Vagina (tissue), 2 donors: ENCODE data around the gene CGB3. TPM values are rescaled to one million over a fixed set of nuclear protein-coding genes. Genes with fewer than 3 reads are reported as not detected.

Experiments used
- DNase-seq, 2 donors: peaks; one replicate each; pipeline ENCODE4 v3.0.0-alpha.2; 2017; ENCODE audit errors: extremely low spot score in 2 of 2
- H3K27ac ChIP-seq: fragments of 200-600 bp; sonication (generic); one replicate; pipeline ENCODE4 v1.5.1; 2019
- H3K27me3 ChIP-seq: fragments of 200-600 bp; sonication (generic); one replicate; pipeline ENCODE4 v1.5.1; 2019
- H3K36me3 ChIP-seq, 2 donors: fragments of 200-600 bp; sonication (generic); one replicate each; pipeline ENCODE4 v1.5.1; 2017 to 2019
- H3K4me1 ChIP-seq: fragments of 200-600 bp; sonication (generic); one replicate; pipeline ENCODE4 v1.5.1; 2019
- H3K4me3 ChIP-seq, 2 donors: fragments of 200-600 bp; sonication (generic); 1 replicate in 1 of 2; 2 replicates in 1 of 2; pipeline ENCODE4 v1.5.1; 2016 to 2019
- H3K9me3 ChIP-seq: fragments of 200-600 bp; sonication (generic); one replicate; pipeline ENCODE4 v1.5.1; 2019
- POLR2A ChIP-seq, 2 donors: fragments of 450-650 bp; IDR thresholded peaks; one replicate each; pipeline ENCODE4 v1.6.1; 2017; ENCODE audit warnings: antibody characterized with exemption in 2 of 2, mild to moderate bottlenecking in 2 of 2, moderate library complexity in 2 of 2
- POLR2AphosphoS5 ChIP-seq, 2 donors: sonication (generic); formaldehyde crosslinking; IDR thresholded peaks; one replicate each; pipeline ENCODE4 v1.9.0; 2017; ENCODE audit warnings: antibody characterized with exemption in 2 of 2, mild to moderate bottlenecking in 2 of 2, low read depth in 1 of 2; ENCODE audit not compliant: insufficient read depth in 1 of 2
- intact Hi-C: fragments of 100-400 bp; cut with DNase I; formaldehyde crosslinking; loops from one replicate; pipeline ENCODE4 v1.15.1; 2023
- total RNA-seq: library from RNA; depleted of rRNA; stranded (reverse); fragments of >200 nt; gene quantifications from one replicate; pipeline ENCODE4 v1.2.3, GENCODE V29; 2016
- TF ChIP-seq, protein P1 (sequence below), 3 experiments: fragments of 450-650 bp in 2 of 3; fragments of 200-600 bp in 1 of 3; sonication (generic) in 1 of 3; IDR thresholded peaks; one replicate each; pipeline ENCODE4 v1.5.1; 2017 to 2019; ENCODE audit warnings: antibody characterized with exemption in 3 of 3, mild to moderate bottlenecking in 2 of 3, moderate library complexity in 2 of 3

The CGB3 gene
- total RNA-seq, 1 donor from 2014 or later = not detected

DNA sequence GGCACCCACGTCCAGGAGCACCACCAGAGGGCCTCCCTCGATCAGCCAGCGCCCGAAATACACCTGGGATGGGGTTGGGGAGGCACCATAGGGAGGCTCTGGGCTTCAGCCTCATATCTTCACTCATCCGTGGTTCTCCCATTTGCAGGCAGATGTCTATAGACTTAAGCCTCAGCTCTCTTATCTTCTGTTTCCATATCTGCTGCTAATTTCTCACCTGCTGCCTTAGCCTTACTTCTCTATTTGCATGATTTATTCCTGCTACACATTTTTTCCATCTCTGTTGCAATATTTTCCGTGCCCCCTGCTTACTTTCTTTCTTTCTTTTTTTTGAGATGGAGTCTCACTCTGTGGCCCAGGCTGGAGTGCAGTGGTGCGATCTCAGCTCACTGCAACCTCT is 36.8 kb downstream of the CGB3 start:
- Histone ChIP-seq H3K27ac (no peak overlapping the region), H3K9me3 (no peaks in the 10 kb centered on the region), H3K36me3 (peaks cover 0 to 54% of the 10 kb centered on the region in 2 donors), H3K4me1 (peaks cover 28% of the 10 kb centered on the region), H3K4me3 (no peak overlapping the region), H3K27me3 (no peaks in the 10 kb centered on the region)
- DNase-seq = no peak
- intact Hi-C loops = no loop called here
- TF ChIP-seq POLR2A (IDR thresholded peaks at IDR 0.05) (no peak), POLR2AphosphoS5 (IDR thresholded peaks at IDR 0.05; ENCODE audit: insufficient read depth in 1 of 2, low read depth in 1 of 2) (no peak)
- TF ChIP-seq, protein P1, sequence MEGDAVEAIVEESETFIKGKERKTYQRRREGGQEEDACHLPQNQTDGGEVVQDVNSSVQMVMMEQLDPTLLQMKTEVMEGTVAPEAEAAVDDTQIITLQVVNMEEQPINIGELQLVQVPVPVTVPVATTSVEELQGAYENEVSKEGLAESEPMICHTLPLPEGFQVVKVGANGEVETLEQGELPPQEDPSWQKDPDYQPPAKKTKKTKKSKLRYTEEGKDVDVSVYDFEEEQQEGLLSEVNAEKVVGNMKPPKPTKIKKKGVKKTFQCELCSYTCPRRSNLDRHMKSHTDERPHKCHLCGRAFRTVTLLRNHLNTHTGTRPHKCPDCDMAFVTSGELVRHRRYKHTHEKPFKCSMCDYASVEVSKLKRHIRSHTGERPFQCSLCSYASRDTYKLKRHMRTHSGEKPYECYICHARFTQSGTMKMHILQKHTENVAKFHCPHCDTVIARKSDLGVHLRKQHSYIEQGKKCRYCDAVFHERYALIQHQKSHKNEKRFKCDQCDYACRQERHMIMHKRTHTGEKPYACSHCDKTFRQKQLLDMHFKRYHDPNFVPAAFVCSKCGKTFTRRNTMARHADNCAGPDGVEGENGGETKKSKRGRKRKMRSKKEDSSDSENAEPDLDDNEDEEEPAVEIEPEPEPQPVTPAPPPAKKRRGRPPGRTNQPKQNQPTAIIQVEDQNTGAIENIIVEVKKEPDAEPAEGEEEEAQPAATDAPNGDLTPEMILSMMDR (IDR thresholded peaks at IDR 0.05) = no peak

DNA sequence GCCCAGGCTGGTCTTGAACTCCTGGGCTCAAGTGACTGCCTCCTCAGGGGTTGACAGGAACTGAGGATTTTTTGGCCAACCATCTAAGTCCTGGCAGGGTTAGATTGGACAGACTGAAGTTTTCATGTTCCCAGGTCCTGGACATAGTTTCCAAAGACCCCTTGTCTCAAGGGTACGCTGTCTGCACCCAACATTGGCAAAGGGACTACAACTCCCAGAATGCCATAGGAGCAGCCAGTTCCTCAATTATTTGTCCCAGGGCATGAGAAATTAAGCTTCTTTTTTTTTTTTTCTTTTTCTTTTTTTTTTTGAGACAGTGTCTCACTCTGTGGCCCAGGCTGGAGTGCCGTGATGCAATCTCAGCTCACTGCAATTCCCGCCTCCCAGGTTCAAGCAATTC is 37.9 kb downstream of the CGB3 start:
- no peak for DNase-seq
- H3K9me3 ChIP-seq = no peaks in the 10 kb centered on the region
- TF ChIP-seq POLR2A (IDR thresholded peaks at IDR 0.05) (no peak), POLR2AphosphoS5 (IDR thresholded peaks at IDR 0.05; ENCODE audit: insufficient read depth in 1 of 2, low read depth in 1 of 2) (no peak)
- TF ChIP-seq, protein P1 (IDR thresholded peaks at IDR 0.05) = no peak
- no peak overlapping the region for H3K27ac ChIP-seq
- intact Hi-C loops = no loop called here
- peaks cover 0 to 62% of the 10 kb centered on the region in 2 donors for H3K36me3 ChIP-seq
- no peaks in the 10 kb centered on the region for H3K27me3 ChIP-seq
- peaks cover 17% of the 10 kb centered on the region for H3K4me1 ChIP-seq
- no peak overlapping the region for H3K4me3 ChIP-seq

DNA sequence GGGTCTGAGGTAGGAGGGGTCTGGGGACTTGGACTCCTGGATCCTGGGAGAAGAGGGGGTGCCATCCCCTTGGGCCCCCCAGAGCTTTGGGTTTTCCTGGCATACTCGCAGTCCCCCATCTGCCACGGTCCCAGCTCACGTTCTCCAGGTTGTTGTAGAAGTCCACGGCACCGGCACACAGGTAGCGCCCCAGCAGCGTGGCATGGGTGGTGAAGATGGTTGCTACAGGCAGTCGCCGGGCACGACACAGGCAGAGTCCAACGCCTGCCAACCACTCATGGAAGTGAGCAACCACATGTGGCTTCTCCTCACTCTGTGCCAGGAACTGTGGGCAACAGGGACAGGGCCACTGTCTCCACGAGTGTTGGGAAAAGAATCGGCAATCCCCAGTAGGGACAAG is 38.4 kb downstream of the CGB3 start:
- Histone ChIP-seq H3K27me3 (no peaks in the 10 kb centered on the region), H3K9me3 (no peaks in the 10 kb centered on the region), H3K4me1 (peaks cover 12% of the 10 kb centered on the region), H3K27ac (no peak overlapping the region), H3K36me3 (peaks cover 0 to 64% of the 10 kb centered on the region in 2 donors), H3K4me3 (no peak overlapping the region)
- DNase-seq = no peak
- intact Hi-C loops = no loop called here
- no peak for TF ChIP-seq POLR2AphosphoS5 (IDR thresholded peaks at IDR 0.05; ENCODE audit: insufficient read depth in 1 of 2, low read depth in 1 of 2)

DNA sequence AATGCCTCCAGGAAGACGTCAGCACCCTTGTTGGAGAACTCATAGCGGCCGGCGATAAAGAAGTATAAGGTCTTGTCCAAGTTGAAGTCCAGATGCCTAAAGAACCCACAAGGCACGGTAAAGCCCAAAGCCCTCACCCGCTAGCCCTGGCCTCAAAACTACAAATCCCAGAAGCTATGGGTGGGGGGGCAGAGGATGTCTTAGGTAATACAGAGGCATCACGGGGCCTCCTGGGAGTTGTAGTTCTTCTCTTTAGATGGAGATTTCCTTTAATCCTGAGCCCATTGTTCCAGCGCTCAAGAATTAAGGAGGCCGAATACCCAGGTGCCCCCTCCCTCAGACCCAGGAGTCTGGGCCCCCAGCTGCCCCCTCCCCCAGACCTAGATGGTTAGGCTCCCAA is 41.9 kb downstream of the CGB3 start:
- intact Hi-C loops = no loop called here
- Histone ChIP-seq H3K4me1 (peaks cover 15% of the 10 kb centered on the region), H3K27me3 (no peaks in the 10 kb centered on the region), H3K4me3 (no peak overlapping the region), H3K9me3 (no peaks in the 10 kb centered on the region), H3K36me3 (peaks cover 0 to 58% of the 10 kb centered on the region in 2 donors), H3K27ac (no peak overlapping the region)
- no peak for TF ChIP-seq POLR2A (IDR thresholded peaks at IDR 0.05)
- DNase-seq = no peak

DNA sequence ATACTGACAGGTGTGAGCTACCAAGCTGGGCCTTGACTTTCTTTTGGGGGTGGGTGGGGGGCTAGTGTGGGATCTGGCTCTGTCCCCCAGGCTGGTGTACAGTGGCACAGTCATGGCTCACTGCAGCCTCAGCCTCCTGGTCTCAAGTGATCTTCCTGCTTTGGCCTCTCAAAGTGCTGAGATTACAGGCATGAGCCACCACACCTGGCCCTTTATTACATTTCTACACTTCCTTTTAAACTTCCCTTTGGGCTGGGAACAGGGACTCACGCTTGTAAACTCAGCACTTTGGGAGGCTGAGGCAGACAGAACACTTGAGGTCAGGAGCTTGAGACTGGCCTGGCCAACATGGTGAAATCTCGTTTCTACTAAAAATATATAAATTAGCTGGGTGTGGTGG is 47.1 kb downstream of the CGB3 start:
- H3K27ac ChIP-seq = no peak overlapping the region
- H3K9me3 ChIP-seq = no peaks in the 10 kb centered on the region
- no peak for TF ChIP-seq POLR2AphosphoS5 (IDR thresholded peaks at IDR 0.05; ENCODE audit: insufficient read depth in 1 of 2, low read depth in 1 of 2)
- TF ChIP-seq, protein P1 (IDR thresholded peaks at IDR 0.05) = no peak
- TF ChIP-seq POLR2A (IDR thresholded peaks at IDR 0.05) = no peak
- no peak overlapping the region for H3K4me3 ChIP-seq
- intact Hi-C loops = loop anchor here (5.0 kb wide), 1 partner anchor 180 kb away; no protein-coding TSS in a partner anchor
- DNase-seq = no peak
- H3K4me1 ChIP-seq = peaks cover 15% of the 10 kb centered on the region
- H3K36me3 ChIP-seq = peaks cover 0 to 33% of the 10 kb centered on the region in 2 donors
- no peaks in the 10 kb centered on the region for H3K27me3 ChIP-seq

DNA sequence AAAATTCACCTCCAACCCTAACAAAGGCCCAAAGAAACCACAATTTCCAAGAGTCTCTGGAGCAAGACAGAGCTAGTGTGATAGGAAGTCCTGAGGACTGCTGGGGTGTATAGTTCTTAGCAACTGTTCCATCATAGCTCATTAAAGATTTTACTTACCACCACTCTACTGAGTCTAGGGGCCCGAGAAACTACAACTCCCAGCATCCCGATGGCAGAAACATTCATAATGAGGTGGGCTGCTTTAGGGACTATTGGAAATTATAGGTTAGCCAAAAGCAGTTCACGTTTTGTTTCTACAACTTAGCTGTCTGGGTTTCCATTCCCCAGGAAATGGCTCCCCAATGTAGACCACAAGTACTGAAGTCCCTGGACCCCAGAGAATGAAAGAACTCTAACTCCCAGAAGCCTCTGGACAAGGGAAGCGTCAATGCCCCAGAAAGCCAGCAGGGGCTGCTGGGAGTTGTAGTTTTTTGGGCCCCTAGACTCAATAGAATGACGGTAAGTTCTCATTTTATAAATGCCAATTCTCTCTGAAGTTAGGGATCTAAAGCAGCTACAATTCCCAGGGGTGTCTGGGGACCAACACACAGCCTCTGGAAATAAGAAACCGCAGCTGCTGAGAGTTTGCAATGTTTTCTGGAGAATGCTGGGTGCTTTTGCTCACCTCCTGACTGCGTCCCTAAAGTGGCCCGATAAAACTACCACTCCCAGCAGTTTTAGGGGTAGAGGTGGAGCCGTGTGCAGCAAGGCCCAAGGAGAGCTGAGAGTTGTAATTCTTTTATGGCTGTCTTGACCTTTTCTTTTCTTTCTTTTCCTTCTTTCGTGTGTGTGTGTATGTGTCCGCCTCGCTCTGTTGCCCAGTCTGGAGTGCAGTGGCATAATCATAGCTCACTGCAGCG is 47.9 kb downstream of the CGB3 start:
- intact Hi-C loops = loop anchor here (5.0 kb wide), 1 partner anchor 179 kb away; no protein-coding TSS in a partner anchor
- Histone ChIP-seq H3K36me3 (peaks cover 0 to 28% of the 10 kb centered on the region in 2 donors), H3K27me3 (no peaks in the 10 kb centered on the region), H3K4me3 (no peak overlapping the region), H3K9me3 (no peaks in the 10 kb centered on the region), H3K27ac (no peak overlapping the region), H3K4me1 (peaks cover 15% of the 10 kb centered on the region)
- TF ChIP-seq POLR2A (IDR thresholded peaks at IDR 0.05) (no peak), POLR2AphosphoS5 (IDR thresholded peaks at IDR 0.05; ENCODE audit: insufficient read depth in 1 of 2, low read depth in 1 of 2) (no peak)
- TF ChIP-seq, protein P1 (IDR thresholded peaks at IDR 0.05) = no peak
- no peak for DNase-seq
